GM23338 (cell line): ENCODE measurements around the gene PPP1R7. TPM values are rescaled to one million over a fixed set of nuclear protein-coding genes. Genes with fewer than 3 reads are reported as not detected.

Experiments
- ATAC-seq: fragments of 200-7000 bp; cut with Tn5 transposase; 3 replicates; pipeline ENCODE4 v1.9.1; 2020
- DNase-seq: peaks from one replicate; pipeline ENCODE4 v3.0.0-alpha.2; 2015; ENCODE audit warnings: low spot score
- H2AFZ ChIP-seq: fragments of 200-600 bp; sonication (generic); 2 replicates; pipeline ENCODE4 v1.8.0; 2016; ENCODE audit warnings: antibody characterized with exemption, mild to moderate bottlenecking, moderate library complexity
- H3F3A ChIP-seq: fragments of 200-600 bp; sonication (generic); replicated peaks from 2 replicates; pipeline ENCODE4 v1.8.0; 2017; ENCODE audit warnings: antibody characterized with exemption, mixed run types, low read depth
- H3K27ac ChIP-seq: fragments of 200-600 bp; sonication (generic); 2 replicates; pipeline ENCODE4 v1.6.1; 2016; ENCODE audit warnings: low read depth
- H3K27me3 ChIP-seq: fragments of 200-600 bp; sonication (generic); 2 replicates; pipeline ENCODE4 v1.8.0; 2016; ENCODE audit warnings: mild to moderate bottlenecking, mixed run types, moderate library complexity; ENCODE audit not compliant: insufficient read depth
- H3K36me3 ChIP-seq: fragments of 200-600 bp; sonication (generic); 2 replicates; pipeline ENCODE4 v1.8.0; 2016; ENCODE audit warnings: mild to moderate bottlenecking; ENCODE audit not compliant: insufficient read depth
- H3K4me1 ChIP-seq: fragments of 200-600 bp; sonication (generic); 2 replicates; pipeline ENCODE4 v1.8.0; 2016; ENCODE audit warnings: mild to moderate bottlenecking, moderate library complexity; ENCODE audit not compliant: insufficient read depth
- H3K4me2 ChIP-seq: fragments of 200-600 bp; sonication (generic); 2 replicates; pipeline ENCODE4 v1.7.1; 2017; ENCODE audit warnings: mixed run types
- H3K4me3 ChIP-seq: fragments of 200-600 bp; sonication (generic); 2 replicates; pipeline ENCODE4 v1.6.1; 2016; ENCODE audit warnings: mixed run types
- H3K79me2 ChIP-seq: fragments of 200-600 bp; sonication (generic); replicated peaks from 2 replicates; pipeline ENCODE4 v1.8.0; 2017; ENCODE audit warnings: mild to moderate bottlenecking; ENCODE audit not compliant: insufficient read depth
- H3K9me2 ChIP-seq: fragments of 200-600 bp; sonication (generic); 2 replicates; pipeline ENCODE4 v1.8.0; 2017; ENCODE audit not compliant: insufficient read depth
- H4K20me1 ChIP-seq: fragments of 200-600 bp; sonication (generic); replicated peaks from 2 replicates; pipeline ENCODE4 v1.8.0; 2017; ENCODE audit warnings: mild to moderate bottlenecking; ENCODE audit not compliant: insufficient read depth
- H3K27ac Mint-ChIP-seq: 2 replicates; pipeline ENCODE4 v1.8.0; 2020; ENCODE audit warnings: inconsistent platforms, mild to moderate bottlenecking, moderate library complexity, mixed read lengths
- H3K27me3 Mint-ChIP-seq: 3 replicates; pipeline ENCODE4 v1.8.0; 2022; ENCODE audit warnings: low read depth, mild to moderate bottlenecking, moderate library complexity, mixed read lengths, inconsistent platforms; ENCODE audit not compliant: insufficient read depth, poor library complexity
- H3K36me3 Mint-ChIP-seq: 3 replicates; pipeline ENCODE4 v1.8.0; 2021; ENCODE audit warnings: low read depth, mild to moderate bottlenecking, inconsistent platforms, moderate library complexity, mixed read lengths
- H3K4me1 Mint-ChIP-seq: 3 replicates; pipeline ENCODE4 v1.8.0; 2020; ENCODE audit warnings: mild to moderate bottlenecking, inconsistent platforms, mixed read lengths
- H3K4me3 Mint-ChIP-seq: 3 replicates; pipeline ENCODE4 v1.8.0; 2021; ENCODE audit warnings: moderate library complexity, mild to moderate bottlenecking, inconsistent platforms, mixed read lengths
- H3K9me3 Mint-ChIP-seq: 3 replicates; pipeline ENCODE4 v1.8.0; 2020; ENCODE audit warnings: moderate library complexity, mild to moderate bottlenecking, inconsistent platforms, mixed read lengths
- CREB1 ChIP-seq: fragments of 250-450 bp; sonication (Bioruptor Pico); IDR thresholded peaks from 2 replicates; pipeline ENCODE4 v1.5.0; 2020; ENCODE audit warnings: low read depth, mild to moderate bottlenecking, moderate library complexity
- EZH2phosphoT487 ChIP-seq: fragments of 200-600 bp; sonication (generic); IDR thresholded peaks from one replicate; pipeline ENCODE4 v1.8.1; 2018; ENCODE audit warnings: antibody characterized with exemption; ENCODE audit not compliant: unreplicated experiment
- JUNB ChIP-seq: IDR thresholded peaks from one replicate; pipeline ENCODE4 v1.6.1; 2016; ENCODE audit warnings: antibody characterized with exemption; ENCODE audit not compliant: unreplicated experiment
- NANOG ChIP-seq: IDR thresholded peaks from 2 replicates; pipeline ENCODE4 v1.6.1; 2016; ENCODE audit warnings: antibody characterized with exemption, borderline replicate concordance
- STAT1 ChIP-seq: IDR thresholded peaks from one replicate; pipeline ENCODE4 v1.6.1; 2016; ENCODE audit warnings: antibody characterized with exemption; ENCODE audit not compliant: unreplicated experiment
- polyA plus RNA-seq: library from polyadenylated mRNA; unstranded; fragments of >200 nt; fragmentation: Nextera tagmentation; extraction: Ambion mirVana; gene quantifications from 2 replicates; pipeline ENCODE4 v1.2.1, GENCODE V29; 2016
- total RNA-seq: library from RNA; depleted of rRNA; stranded (reverse); fragments of >200 nt; shearing (Covaris generic); gene quantifications from 2 replicates; pipeline ENCODE4 v1.2.3, GENCODE V29; 2014
- TF ChIP-seq, protein P1 (sequence below), 2 experiments: fragments of 200-600 bp in 1 of 2; sonication (generic) in 1 of 2; conservative IDR thresholded peaks; 2 replicates each; pipeline versions ENCODE4 v1.5.1 to v1.6.1; 2016 to 2017; ENCODE audit warnings: antibody characterized with exemption in 2 of 2, low read depth in 2 of 2, mild to moderate bottlenecking in 2 of 2, moderate library complexity in 1 of 2
- TF ChIP-seq, protein P2 (sequence below): IDR thresholded peaks from one replicate; pipeline ENCODE4 v1.6.1; 2018; ENCODE audit warnings: antibody characterized with exemption; ENCODE audit not compliant: unreplicated experiment
- TF ChIP-seq, protein P3 (sequence below): fragments of 250-450 bp; sonication (Bioruptor Pico); IDR thresholded peaks from 2 replicates; pipeline ENCODE4 v1.5.0; 2020; ENCODE audit warnings: mild to moderate bottlenecking, moderate library complexity
- TF ChIP-seq, protein P4 (sequence below): IDR thresholded peaks from 2 replicates; pipeline ENCODE4 v1.6.1; 2016; ENCODE audit warnings: antibody characterized with exemption

Gene PPP1R7
- total and polyA plus RNA-seq, 2 experiments from 2014 or later, result 48.2 to 94.3 TPM

DNA sequence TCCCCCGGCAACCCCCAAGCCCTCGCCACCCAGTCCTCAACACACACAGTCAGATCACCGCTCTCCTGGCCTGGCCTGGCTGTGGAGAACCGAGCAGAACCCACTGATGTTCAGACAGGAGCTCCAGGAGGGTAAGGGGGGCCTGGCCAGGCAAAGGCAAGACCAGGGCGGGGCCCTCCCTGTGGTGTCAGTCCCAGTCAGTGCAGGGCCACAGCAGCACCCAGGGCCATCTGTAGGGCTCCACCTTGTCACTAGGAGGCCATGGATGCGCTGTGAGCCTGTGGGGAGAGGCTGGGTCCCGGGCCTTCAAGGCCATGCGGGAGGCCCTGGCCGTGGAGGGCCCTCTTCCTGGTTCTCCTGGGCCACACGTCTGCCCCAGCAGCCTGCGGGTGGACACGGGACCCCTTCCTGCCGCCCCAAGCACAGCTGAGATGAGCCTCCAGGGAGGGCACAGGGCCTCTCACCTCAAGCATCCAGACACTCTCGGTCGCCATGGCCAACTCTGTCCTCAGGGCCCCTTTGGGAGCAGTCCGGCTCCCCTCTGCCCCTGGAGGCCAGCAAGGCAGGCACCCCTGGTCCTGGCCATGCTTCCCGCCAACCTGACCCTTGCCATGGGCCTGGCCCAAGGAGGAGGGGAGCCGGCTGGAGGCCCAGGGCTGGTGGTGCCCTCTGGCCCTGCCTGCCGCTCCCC, 40.2 kb downstream of the PPP1R7 start (continued):
- TF ChIP-seq, protein P1, sequence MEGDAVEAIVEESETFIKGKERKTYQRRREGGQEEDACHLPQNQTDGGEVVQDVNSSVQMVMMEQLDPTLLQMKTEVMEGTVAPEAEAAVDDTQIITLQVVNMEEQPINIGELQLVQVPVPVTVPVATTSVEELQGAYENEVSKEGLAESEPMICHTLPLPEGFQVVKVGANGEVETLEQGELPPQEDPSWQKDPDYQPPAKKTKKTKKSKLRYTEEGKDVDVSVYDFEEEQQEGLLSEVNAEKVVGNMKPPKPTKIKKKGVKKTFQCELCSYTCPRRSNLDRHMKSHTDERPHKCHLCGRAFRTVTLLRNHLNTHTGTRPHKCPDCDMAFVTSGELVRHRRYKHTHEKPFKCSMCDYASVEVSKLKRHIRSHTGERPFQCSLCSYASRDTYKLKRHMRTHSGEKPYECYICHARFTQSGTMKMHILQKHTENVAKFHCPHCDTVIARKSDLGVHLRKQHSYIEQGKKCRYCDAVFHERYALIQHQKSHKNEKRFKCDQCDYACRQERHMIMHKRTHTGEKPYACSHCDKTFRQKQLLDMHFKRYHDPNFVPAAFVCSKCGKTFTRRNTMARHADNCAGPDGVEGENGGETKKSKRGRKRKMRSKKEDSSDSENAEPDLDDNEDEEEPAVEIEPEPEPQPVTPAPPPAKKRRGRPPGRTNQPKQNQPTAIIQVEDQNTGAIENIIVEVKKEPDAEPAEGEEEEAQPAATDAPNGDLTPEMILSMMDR (conservative IDR thresholded peaks at IDR 0.05; ENCODE audit: low read depth in 2 of 2), result no peak
- TF ChIP-seq CREB1 (CRISPR knock-in tag) (no peak), NANOG (no peak), STAT1 (no peak), EZH2phosphoT487 (no peak)
- TF ChIP-seq, protein P2, sequence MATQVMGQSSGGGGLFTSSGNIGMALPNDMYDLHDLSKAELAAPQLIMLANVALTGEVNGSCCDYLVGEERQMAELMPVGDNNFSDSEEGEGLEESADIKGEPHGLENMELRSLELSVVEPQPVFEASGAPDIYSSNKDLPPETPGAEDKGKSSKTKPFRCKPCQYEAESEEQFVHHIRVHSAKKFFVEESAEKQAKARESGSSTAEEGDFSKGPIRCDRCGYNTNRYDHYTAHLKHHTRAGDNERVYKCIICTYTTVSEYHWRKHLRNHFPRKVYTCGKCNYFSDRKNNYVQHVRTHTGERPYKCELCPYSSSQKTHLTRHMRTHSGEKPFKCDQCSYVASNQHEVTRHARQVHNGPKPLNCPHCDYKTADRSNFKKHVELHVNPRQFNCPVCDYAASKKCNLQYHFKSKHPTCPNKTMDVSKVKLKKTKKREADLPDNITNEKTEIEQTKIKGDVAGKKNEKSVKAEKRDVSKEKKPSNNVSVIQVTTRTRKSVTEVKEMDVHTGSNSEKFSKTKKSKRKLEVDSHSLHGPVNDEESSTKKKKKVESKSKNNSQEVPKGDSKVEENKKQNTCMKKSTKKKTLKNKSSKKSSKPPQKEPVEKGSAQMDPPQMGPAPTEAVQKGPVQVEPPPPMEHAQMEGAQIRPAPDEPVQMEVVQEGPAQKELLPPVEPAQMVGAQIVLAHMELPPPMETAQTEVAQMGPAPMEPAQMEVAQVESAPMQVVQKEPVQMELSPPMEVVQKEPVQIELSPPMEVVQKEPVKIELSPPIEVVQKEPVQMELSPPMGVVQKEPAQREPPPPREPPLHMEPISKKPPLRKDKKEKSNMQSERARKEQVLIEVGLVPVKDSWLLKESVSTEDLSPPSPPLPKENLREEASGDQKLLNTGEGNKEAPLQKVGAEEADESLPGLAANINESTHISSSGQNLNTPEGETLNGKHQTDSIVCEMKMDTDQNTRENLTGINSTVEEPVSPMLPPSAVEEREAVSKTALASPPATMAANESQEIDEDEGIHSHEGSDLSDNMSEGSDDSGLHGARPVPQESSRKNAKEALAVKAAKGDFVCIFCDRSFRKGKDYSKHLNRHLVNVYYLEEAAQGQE, result no peak

DNA sequence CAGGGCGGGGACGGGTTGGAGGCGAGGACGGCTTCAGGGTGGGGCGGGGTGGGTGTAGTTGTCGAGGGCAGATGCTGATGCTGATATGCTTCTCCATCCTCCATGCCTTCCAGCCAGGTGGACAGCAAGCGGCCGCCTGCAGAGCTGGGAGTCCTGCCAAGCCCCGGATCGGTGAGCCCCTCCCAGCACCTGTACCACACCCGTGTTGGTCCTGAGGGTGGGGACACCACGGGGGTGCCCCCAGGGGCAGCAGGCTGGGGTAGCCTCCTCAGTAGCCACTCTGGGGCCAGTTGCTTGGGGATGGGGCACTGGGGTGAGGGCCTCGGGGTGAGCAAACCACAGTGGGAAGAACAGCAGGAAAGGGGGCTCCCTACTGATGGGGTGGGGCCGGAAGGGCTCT, 40.8 kb downstream of the PPP1R7 start:
- no peak overlapping the region for H3K4me3 ChIP-seq
- no peaks in the 10 kb centered on the region for H3K36me3 ChIP-seq
- no peaks in the 10 kb centered on the region for H3K79me2 ChIP-seq
- no peak for DNase-seq
- ATAC-seq, result no peak
- H3K4me1 Mint-ChIP-seq, result peaks cover 3% of the 10 kb centered on the region
- H4K20me1 ChIP-seq, result no peaks in the 10 kb centered on the region
- no peaks in the 10 kb centered on the region for H3K36me3 Mint-ChIP-seq
- H3F3A ChIP-seq, result no peaks in the 10 kb centered on the region
- H3K9me3 Mint-ChIP-seq, result no peaks in the 10 kb centered on the region
- H3K27ac Mint-ChIP-seq, result no peak overlapping the region
- H3K4me2 ChIP-seq, result no peak overlapping the region
- no peak overlapping the region for H2AFZ ChIP-seq
- peaks cover 7% of the 10 kb centered on the region for H3K27me3 Mint-ChIP-seq
- H3K27me3 ChIP-seq, result no peaks in the 10 kb centered on the region
- no peaks in the 10 kb centered on the region for H3K4me1 ChIP-seq
- H3K9me2 ChIP-seq, result no peaks in the 10 kb centered on the region
- no peak overlapping the region for H3K4me3 Mint-ChIP-seq
- no peak overlapping the region for H3K27ac ChIP-seq
- TF ChIP-seq, protein P3, sequence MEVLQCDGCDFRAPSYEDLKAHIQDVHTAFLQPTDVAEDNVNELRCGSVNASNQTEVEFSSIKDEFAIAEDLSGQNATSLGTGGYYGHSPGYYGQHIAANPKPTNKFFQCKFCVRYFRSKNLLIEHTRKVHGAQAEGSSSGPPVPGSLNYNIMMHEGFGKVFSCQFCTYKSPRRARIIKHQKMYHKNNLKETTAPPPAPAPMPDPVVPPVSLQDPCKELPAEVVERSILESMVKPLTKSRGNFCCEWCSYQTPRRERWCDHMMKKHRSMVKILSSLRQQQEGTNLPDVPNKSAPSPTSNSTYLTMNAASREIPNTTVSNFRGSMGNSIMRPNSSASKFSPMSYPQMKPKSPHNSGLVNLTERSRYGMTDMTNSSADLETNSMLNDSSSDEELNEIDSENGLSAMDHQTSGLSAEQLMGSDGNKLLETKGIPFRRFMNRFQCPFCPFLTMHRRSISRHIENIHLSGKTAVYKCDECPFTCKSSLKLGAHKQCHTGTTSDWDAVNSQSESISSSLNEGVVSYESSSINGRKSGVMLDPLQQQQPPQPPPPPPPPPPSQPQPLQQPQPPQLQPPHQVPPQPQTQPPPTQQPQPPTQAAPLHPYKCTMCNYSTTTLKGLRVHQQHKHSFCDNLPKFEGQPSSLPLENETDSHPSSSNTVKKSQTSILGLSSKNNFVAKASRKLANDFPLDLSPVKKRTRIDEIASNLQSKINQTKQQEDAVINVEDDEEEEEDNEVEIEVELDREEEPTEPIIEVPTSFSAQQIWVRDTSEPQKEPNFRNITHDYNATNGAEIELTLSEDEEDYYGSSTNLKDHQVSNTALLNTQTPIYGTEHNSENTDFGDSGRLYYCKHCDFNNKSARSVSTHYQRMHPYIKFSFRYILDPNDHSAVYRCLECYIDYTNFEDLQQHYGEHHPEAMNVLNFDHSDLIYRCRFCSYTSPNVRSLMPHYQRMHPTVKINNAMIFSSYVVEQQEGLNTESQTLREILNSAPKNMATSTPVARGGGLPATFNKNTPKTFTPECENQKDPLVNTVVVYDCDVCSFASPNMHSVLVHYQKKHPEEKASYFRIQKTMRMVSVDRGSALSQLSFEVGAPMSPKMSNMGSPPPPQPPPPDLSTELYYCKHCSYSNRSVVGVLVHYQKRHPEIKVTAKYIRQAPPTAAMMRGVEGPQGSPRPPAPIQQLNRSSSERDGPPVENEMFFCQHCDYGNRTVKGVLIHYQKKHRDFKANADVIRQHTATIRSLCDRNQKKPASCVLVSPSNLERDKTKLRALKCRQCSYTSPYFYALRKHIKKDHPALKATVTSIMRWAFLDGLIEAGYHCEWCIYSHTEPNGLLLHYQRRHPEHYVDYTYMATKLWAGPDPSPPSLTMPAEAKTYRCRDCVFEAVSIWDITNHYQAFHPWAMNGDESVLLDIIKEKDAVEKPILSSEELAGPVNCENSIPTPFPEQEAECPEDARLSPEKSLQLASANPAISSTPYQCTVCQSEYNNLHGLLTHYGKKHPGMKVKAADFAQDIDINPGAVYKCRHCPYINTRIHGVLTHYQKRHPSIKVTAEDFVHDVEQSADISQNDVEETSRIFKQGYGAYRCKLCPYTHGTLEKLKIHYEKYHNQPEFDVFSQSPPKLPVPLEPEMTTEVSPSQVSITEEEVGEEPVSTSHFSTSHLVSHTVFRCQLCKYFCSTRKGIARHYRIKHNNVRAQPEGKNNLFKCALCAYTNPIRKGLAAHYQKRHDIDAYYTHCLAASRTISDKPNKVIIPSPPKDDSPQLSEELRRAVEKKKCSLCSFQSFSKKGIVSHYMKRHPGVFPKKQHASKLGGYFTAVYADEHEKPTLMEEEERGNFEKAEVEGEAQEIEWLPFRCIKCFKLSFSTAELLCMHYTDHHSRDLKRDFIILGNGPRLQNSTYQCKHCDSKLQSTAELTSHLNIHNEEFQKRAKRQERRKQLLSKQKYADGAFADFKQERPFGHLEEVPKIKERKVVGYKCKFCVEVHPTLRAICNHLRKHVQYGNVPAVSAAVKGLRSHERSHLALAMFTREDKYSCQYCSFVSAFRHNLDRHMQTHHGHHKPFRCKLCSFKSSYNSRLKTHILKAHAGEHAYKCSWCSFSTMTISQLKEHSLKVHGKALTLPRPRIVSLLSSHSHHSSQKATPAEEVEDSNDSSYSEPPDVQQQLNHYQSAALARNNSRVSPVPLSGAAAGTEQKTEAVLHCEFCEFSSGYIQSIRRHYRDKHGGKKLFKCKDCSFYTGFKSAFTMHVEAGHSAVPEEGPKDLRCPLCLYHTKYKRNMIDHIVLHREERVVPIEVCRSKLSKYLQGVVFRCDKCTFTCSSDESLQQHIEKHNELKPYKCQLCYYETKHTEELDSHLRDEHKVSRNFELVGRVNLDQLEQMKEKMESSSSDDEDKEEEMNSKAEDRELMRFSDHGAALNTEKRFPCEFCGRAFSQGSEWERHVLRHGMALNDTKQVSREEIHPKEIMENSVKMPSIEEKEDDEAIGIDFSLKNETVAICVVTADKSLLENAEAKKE (CRISPR knock-in tag), result no peak
- TF ChIP-seq, protein P4, sequence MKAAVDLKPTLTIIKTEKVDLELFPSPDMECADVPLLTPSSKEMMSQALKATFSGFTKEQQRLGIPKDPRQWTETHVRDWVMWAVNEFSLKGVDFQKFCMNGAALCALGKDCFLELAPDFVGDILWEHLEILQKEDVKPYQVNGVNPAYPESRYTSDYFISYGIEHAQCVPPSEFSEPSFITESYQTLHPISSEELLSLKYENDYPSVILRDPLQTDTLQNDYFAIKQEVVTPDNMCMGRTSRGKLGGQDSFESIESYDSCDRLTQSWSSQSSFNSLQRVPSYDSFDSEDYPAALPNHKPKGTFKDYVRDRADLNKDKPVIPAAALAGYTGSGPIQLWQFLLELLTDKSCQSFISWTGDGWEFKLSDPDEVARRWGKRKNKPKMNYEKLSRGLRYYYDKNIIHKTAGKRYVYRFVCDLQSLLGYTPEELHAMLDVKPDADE, result no peak
- no peak for TF ChIP-seq JUNB
- TF ChIP-seq CREB1 (CRISPR knock-in tag), result no peak
- TF ChIP-seq, protein P1 (conservative IDR thresholded peaks at IDR 0.05; ENCODE audit: low read depth in 2 of 2), result no peak
- TF ChIP-seq STAT1, result no peak
